ENCODE data around the gene BTG4.

BTG4 gene

DNA sequence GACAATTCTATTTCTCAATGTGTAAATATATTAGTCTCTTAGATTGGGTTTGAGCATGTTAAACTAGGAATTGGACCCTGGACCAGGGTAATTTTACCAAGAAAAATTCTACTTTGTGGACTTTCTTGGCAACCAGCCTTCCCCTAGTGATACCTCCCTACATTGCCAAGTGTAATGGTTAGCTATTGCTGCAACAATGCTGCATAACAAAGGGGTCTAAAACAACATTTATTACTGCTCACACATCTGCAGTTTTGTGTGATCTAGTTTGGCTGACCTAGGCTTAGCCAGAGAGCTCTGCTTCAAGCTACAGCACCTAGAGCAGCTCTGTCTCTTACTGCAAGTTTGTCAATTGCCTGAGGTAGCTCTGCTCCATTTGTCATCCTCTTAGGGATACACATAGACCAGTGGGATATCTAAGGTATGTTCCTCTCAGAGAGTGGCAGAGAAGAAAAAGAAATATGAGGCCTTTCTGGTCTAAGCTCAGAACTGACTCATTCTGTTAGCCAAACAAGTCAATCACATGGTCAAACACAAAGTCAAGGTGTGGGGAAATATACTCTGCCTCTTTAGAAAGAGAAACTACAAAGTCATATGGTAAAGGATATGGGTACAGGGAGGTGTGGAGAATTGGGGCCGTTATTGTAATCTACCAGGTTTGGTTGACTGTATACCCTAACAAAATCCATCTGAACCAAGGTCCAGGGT, 26.4 kb upstream of the BTG4 start:
- peak overlapping the region; percentile 49 for H3K27ac ChIP-seq
- peak; percentile 68 for DNase-seq (ENCODE audit: low read depth, low spot score)

DNA sequence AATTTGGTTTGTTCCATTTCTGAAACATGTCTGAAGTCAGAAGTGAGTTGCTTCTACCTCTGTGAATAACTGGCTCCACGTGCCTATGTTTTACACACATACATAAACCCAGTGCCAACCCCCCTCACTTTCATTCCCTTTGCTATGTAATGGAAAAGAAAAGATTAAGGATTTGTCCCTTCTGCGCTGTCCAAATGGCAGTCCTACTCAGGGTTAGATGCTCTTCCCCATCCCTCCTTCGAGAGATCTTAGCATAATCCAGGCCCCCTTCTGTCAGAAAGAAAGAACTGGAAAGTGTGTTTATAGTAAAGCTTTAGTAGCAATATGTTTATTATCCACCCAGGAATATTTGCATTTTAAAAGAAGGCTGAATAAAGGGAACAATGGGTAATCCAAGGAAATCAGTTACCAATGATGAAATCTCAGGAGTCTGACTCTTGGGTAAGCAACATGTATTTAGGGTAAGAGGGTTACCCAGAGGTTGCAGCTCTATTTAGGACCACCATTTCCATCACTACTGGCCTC, 25.2 kb upstream of the BTG4 start:
- no peak overlapping the region for H3K27ac ChIP-seq
- no peak for DNase-seq (ENCODE audit: low read depth, low spot score)

DNA sequence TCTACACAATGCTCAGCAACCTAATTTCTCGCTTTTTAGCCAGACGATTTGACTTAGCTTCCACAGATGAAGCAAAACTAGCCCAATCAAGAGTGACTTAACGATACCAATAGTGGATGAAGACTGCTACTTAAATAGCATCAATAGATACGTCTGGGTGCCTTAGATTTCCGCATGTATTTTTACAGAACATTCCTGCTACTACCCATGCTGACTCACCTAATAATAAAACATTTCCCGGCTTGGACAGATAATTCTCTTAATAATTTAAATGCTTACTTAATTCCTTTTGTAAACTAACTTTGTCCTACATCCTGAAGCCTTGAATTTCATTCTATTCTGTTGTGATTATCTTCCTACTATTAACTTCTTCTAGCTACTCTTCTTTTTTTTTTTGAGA, 23.1 kb upstream of the BTG4 start:
- DNase-seq (ENCODE audit: low read depth, low spot score), result no peak
- no peak overlapping the region for H3K27ac ChIP-seq

DNA sequence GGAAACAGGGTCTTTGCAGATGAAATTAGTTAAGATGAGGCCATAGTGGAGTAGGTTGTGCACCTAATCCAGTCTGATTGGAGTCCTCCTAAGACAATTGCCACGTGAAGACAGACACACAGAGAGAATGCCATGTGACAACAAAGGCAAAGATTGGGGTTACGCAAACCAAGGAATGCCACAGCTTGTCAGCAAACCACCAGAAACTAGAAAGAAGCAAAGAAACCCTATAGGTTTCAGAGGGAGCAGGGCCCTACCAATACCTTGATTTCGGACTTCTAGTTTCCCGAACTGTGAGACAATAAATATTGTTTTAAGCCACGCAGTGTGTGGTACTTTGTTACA, 20.2 kb upstream of the BTG4 start:
- H3K27ac ChIP-seq, result peak overlapping the region; percentile 81
- no peak for DNase-seq (ENCODE audit: low read depth, low spot score)

DNA sequence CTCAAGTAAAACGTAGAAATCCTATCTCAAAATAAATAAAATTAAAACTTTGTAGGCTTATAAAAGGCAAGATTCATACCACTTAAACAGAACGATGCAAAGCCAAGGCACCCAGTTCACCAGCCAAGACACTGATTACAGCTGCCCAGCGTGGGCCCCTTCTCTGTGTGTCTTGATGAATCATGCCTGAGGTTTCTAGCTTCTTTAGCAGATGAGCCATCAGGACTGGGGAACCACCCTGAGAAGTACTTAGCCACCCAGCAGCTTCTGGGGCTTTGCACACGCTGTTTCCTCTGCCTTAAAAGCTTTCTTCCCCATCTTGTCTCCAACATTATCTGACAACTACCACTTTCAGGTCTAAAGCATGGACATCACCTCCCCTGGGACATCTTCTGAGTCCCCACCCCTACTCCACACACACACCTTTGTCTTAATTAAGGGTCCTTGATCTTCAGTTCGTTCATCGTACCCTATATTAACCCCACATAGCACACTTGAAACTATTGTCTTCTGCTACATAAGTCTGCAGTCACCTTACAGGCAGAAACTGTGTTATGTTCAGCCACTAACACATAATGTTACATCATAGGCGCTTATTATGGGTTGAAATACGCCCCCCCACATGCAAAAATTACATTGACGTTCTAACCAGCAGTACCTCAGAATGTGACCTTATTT, 19.6 kb upstream of the BTG4 start:
- peak; percentile 91 for DNase-seq (ENCODE audit: low read depth, low spot score)
- peak overlapping the region; percentile 81 for H3K27ac ChIP-seq

DNA sequence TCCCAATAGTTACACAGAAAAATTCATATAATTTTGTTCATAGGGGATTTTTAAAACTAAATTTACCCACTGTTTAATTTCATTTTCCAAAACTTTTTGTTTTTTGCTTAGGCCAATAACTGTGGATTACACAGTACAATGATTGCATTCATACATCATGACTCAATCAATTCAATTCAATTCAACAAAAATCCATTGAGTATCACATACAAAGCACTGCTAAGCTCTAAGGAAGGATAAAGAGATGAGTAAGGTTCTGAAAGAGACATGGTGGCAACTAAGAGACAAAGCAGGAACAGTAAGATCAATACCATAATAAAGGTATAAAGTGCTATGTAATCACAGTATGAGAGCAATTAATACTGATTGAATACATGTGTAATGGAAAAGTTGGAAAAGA, 18.9 kb upstream of the BTG4 start:
- H3K27ac ChIP-seq, result peak overlapping the region; percentile 81
- DNase-seq (ENCODE audit: low read depth, low spot score), result no peak

DNA sequence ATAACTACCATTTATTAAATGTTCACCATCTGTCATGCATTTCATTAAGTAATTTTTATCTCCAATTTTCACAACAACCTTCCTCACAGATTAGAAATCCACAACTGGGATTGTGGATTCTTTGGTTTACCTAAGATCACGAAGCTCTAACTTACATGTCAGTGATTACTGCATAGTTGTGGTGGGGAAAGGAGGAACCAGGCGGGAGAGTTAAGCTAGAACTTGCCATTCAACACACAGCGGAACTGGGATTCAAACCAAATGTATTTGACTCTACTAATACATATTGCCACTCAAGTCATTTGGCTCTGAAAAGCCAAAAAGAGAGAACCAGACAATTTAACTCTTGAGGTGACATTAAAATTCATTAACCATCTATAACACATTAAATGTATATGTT, 17.9 kb upstream of the BTG4 start:
- peak overlapping the region; percentile 81 for H3K27ac ChIP-seq
- peak; percentile 58 for DNase-seq (ENCODE audit: low read depth, low spot score)

DNA sequence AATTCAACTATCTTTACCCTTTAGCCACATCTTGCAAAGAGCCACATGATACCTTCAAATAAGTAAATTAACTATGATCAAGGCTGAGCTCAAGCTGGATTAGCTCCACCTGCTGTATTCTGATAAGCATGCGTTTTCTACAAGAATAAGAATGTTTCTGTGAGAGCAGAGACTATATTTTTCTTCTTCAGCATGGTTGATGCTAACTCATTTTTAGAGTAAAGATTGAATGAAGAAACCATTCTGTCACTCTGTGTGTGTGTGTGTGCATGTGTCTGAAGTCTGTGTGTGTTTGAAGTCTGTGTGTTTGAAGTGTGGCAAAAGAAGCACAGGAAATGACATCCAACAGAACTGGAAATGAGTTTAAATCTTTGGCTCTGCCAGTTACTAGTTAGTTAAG, 16.4 kb upstream of the BTG4 start:
- peak overlapping the region; percentile 81 for H3K27ac ChIP-seq
- no peak for DNase-seq (ENCODE audit: low read depth, low spot score)

DNA sequence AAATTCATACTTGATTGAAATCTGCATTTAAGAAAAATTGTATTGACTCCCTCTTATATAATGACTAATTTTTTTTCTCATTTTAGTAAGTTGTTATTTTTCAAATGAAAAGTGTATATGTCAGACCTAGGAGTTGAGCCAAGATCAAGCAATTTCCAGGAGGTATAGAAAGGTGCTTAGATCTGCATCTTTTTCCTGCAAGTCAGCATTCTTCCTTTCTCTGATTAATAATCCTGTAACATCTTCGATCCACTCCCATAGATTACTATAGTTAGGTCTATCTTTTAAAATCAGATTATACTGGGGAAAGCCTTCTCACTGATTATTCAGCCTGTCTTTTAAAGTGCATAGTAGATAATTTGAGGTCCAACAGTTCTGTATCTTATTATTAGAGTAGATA, 15.1 kb upstream of the BTG4 start:
- peak overlapping the region; percentile 86 for H3K27ac ChIP-seq

DNA sequence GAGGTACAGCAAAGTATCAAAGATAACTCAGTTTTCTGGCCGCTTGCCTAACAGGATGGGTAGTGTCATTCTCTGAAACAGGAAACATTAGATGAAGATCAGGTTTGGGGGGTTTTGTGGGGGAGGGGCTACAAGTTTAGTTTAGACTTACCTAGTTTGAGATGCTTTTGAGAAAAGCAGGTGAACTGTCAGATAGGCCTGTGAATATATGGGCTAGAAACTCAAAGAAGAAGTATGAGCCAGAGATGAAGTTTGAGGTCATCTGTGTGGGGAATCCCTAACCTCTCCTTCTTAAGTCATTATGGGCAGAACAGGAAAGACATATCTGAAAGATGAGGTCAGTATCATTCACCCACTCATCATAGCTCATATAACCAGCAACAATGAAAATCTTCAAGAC, 14.3 kb upstream of the BTG4 start:
- H3K27ac ChIP-seq, result peak overlapping the region; percentile 86
- DNase-seq (ENCODE audit: low read depth, low spot score), result peak; percentile 85

More for the DNA sequence above, 15.1 kb upstream of the BTG4 start:
- DNase-seq (ENCODE audit: low read depth, low spot score), result no peak

DNA sequence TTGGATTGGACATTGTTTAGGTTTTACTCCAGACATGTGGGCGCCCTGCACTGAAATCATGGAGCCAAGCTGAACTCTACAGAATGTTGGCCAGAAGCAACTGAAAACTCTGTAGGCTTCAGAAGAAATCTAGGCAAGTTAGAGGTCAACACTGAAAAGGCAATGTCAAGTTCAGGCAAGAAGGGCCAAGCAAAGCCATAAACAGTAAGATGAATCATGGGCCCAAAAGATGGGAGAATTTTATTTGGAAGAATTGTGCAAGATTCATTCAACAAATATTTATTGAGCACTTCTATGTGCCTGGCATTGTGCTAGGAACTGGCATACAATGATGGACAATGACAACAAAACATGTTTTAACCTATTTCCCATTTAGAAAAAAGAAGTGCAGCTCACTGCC, 13.3 kb upstream of the BTG4 start:
- no peak for DNase-seq (ENCODE audit: low read depth, low spot score)
- H3K27ac ChIP-seq, result peak overlapping the region; percentile 86

DNA sequence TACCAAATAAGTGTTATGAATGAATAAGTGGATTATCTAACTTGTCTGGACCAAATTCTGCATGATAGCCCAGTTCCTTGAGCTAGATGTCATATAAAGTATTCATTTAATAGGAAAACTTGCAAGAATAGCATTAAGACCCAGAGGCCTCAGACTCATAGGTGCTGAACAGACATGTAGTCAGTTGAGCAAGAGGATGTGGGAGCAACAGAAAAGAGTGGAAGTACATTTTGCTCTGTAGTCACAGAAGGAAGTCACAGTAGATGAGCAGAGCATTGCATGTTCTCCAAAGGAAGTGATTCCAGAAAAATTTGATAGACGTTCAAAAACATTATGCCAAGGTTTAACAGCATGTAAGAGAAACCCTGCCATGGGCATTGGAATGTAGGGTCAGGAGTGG, 11.9 kb upstream of the BTG4 start:
- peak overlapping the region; percentile 86 for H3K27ac ChIP-seq
- no peak for DNase-seq (ENCODE audit: low read depth, low spot score)

DNA sequence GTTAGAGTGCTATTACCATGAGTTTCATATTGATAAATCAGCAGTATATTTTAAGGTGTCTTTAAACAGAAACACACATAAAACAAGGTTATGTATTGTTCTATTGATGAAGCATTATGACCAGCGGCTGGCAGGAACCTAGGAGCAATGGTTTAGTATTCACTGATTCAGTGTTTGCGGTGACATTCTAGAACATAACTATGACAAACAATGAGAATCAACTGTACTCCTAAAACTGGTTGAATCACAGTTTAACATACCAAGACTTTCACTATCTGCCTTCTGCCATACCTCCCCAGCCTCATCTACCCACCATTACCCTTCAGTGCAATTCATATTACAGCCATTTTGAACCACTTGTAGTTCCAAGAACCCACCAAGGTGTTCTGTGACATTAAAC, 11.2 kb upstream of the BTG4 start:
- peak overlapping the region; percentile 86 for H3K27ac ChIP-seq
- no peak for DNase-seq (ENCODE audit: low read depth, low spot score)

DNA sequence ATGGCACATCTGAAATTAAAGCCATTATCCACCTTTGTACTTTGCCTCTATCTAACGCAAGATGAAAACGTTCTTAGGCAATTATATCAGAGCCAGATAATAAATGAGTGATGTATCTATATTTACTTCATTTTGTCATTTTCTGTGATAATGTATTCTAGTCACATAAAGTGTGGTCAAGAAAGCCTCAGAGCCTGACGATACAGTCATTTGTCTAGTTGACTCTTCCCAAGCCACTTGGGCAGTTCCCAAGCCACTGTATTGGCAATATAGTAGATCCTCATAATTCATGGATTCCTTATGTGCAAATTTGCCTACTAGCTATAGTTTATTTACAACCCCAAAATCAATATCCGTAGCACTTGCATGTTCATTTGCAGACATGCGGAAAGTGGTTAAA, 10.2 kb upstream of the BTG4 start:
- DNase-seq (ENCODE audit: low read depth, low spot score), result no peak
- no peak overlapping the region for H3K27ac ChIP-seq

DNA sequence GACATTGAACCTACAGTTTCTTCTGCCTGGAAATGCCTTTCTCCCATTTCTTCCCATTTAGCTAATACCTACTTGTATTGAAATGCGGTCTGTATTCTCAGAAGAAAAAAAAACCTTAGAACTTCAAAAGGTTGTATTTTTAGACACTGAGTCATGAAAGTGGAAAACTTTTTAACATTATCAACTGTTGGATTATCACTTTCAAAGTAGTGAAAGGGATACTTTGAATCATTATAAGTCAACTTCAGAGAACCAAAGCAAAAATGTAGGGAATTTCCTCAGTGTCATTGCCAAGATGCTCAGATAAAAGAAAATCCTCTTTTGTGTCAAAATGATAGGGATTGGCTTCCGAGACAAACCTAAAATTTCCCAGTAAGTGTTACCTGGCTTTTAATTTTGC, 8.9 kb upstream of the BTG4 start:
- peak overlapping the region; percentile 51 for H3K27ac ChIP-seq
- no peak for DNase-seq (ENCODE audit: low read depth, low spot score)

DNA sequence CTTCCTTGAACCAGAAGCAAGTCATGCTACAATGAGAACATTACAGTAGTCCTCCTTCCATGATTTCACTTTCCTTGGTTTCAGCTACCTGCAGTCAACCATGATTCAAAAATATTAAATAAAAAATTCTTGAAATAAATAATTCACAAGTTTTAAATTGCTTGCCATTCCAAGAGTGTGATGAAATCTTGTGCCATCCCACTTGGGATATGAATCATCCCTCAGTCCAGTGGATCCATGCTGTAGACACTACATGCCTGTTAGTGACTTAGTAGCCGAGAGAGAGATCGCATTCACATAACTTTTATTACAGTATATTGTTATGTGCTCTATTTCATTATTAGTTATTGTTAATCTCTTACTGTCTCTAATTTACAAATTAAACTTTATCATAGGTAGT, 8.4 kb upstream of the BTG4 start:
- DNase-seq (ENCODE audit: low read depth, low spot score), result no peak
- H3K27ac ChIP-seq, result peak overlapping the region; percentile 51

DNA sequence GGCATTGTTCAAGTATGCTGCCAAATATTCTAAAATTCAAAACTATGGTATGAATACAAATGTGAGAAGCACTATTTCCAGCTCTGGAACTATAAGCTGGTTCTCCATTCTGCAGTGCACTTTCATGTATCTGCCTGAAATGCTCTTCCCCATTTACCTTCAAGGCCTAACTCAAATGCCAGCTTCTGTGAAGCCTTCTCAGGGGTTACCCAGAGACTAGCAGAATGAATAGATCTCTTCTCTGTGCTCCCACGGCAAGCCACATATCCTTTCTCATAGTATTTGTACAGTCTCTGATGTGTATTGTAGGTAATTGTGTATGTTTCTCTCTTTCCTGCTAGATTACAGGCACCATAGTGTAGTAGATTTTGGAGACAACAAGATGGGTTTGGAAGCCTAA, 6.5 kb upstream of the BTG4 start:
- H3K27ac ChIP-seq, result no peak overlapping the region
- DNase-seq (ENCODE audit: low read depth, low spot score), result no peak

DNA sequence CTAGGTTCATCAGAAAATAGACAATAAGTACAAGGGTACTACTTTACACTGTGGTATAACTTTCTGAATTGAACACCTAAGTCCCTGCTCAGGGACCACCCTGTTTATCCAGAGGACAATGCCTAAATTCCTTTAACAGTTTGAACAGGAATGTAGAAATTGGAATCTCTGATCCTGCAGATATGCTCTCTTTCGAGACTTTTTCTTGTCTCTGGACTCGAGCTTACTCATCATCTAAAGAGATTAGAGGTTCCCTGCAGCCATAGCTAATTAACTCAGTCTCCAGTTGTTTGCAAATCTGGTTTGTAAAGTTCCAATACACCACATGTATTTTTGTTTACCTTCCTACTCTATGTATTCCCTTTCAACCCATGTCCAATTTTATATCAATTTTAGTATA, 3.4 kb upstream of the BTG4 start:
- H3K27ac ChIP-seq, result peak overlapping the region; percentile 30
- DNase-seq (ENCODE audit: low read depth, low spot score), result no peak

DNA sequence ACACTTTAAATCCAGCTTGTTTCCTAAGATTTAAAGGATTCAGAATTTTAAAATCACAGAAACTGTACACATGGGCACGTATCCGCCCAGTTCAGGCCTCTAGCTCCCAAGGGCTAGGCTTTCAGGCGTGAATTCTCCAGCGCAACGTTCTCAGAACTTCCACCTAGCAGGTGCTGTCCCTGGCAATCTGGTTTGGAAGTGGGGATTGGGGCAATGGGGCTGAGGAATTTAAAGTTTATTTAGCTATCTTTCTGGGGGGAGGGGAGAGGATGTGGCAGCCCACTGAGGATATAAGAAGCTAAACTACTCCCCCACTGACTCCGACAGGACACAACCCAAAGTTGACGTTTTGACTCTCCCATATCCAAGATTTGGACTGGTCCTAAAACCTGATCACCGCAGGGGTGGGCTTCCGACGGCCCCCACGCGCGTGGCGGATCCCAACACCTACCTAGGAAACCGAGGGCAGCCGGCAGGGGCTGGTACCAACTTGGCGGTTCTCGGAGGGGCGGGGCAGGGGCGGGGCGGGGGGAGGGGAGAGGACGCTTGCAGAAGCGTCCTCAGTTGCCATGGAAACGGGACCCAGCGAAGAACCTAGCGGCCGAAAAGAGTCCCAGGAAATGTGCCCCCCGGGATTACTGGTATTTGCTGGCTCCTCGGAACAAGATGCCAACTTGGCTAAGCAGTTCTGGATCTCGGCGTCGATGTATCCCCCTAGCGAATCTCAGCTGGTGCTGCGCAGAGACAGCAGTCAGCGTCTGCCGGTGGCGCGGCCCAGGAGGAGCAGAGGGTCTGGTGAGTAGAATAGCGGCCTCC, 2.2 kb upstream of the BTG4 start, which contains the start of gene HOATZ:
HOATZ (plus strand) TSS at position 563 of the 816 bp plus-strand sequence; CDS start at position 570, 7 bp downstream.
- DNase-seq (ENCODE audit: low read depth, low spot score), result no peak
- peak within 1 kb of the TSS; percentile 53 for H3K27ac ChIP-seq

DNA sequence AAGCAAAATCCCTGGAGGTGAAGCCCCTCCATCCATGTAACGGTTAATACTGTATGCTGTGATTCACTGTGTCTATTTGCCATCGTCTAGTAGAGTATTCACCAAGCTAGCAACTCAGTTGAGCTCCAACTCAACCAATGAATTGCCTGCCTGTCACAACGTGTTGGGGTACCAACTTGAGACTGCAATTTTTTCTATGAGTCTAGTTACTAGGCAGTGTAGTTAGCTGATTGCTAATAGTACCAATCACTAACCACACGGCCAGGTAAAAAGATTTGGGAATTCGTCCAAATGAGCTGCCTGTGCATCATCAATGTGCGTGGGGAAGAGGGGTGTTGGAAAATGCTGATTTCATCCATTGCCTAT, 1.0 kb upstream of the BTG4 start:
- peak overlapping the region; percentile 53 for H3K27ac ChIP-seq
- peak; percentile 79 for DNase-seq (ENCODE audit: low read depth, low spot score)

DNA sequence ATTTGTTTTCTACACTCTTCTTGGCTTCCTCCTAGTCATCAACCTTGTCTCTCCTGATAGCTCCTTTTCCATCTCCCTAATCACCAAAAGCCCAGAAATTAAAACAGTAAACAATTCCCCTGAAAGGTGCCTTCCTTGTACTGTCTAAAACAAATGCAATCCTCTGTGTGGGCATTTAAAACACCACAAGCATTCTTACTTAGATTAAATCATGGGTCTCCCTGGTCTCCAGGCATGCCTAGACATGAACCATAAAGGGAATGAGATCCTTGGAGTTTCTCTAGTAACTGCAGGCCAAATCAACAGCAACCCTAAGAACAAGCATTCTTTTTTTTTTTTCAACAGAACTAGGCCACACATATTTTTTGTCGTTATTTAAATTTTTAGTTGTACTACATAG, 1.9 kb downstream of the BTG4 start:
- DNase-seq (ENCODE audit: low read depth, low spot score), result peak; percentile 89
- H3K27ac ChIP-seq, result peak overlapping the region; percentile 85
